Fibroblast of skin of left biceps (primary cell): ENCODE measurements around the gene PROM2.
"Not testable (repeated sequence)": the region's sequence is repeated elsewhere in the genome, so short reads cannot be mapped to it uniquely, and the experiment has no call there.

Experiments used
- DNase-seq, 2 experiments: peaks; one replicate each; pipeline ENCODE4 v3.0.0-alpha.2; 2013; ENCODE audit warnings: low read depth in 2 of 2

PROM2 gene

GRCh38 chr2:95268211-95269035 lies 5.8 kb upstream of the PROM2 start:
- no peak for DNase-seq

GRCh38 chr2:95269036-95269680 lies 5.1 kb upstream of the PROM2 start:
- no peak for DNase-seq

GRCh38 chr2:95269745-95270144 lies 4.5 kb upstream of the PROM2 start:
- DNase-seq, result not testable (repeated sequence)

GRCh38 chr2:95270541-95271081 lies 3.6 kb upstream of the PROM2 start:
- DNase-seq, result no peak

- no peak for DNase-seq
Measured at GRCh38 chr2:95271381-95271971, 2.8 kb upstream of the PROM2 start.

- DNase-seq, result no peak
Measured at GRCh38 chr2:95272299-95272751, 1.9 kb upstream of the PROM2 start.

- DNase-seq, result no peak
Measured at GRCh38 chr2:95272781-95273180, 1.5 kb upstream of the PROM2 start.

- DNase-seq, result no peak
Measured at GRCh38 chr2:95273566-95274290, 521 bp upstream of the PROM2 start.

GRCh38 chr2:95275151-95275515 lies 884 bp downstream of the PROM2 start:
- no peak for DNase-seq

GRCh38 chr2:95275601-95276243 lies 1.5 kb downstream of the PROM2 start:
- DNase-seq, result no peak

- DNase-seq, result no peak
Measured at GRCh38 chr2:95276244-95276887, 2.1 kb downstream of the PROM2 start.

- DNase-seq, result no peak
Measured at GRCh38 chr2:95276888-95277245, 2.6 kb downstream of the PROM2 start.

- DNase-seq, result no peak
Measured at GRCh38 chr2:95277246-95277906, 3.1 kb downstream of the PROM2 start.

- DNase-seq, result no peak
Measured at GRCh38 chr2:95278051-95278471, 3.8 kb downstream of the PROM2 start.

GRCh38 chr2:95278637-95279225 lies 4.5 kb downstream of the PROM2 start:
- DNase-seq, result no peak

- no peak for DNase-seq
Measured at GRCh38 chr2:95279435-95280035, 5.3 kb downstream of the PROM2 start.

- DNase-seq, result no peak
Measured at GRCh38 chr2:95281071-95281470, 6.8 kb downstream of the PROM2 start.

GRCh38 chr2:95281786-95282185 lies 7.5 kb downstream of the PROM2 start:
- no peak for DNase-seq

- DNase-seq, result no peak
Measured at GRCh38 chr2:95282458-95282857, 8.2 kb downstream of the PROM2 start.

GRCh38 chr2:95283562-95283961 lies 9.3 kb downstream of the PROM2 start:
- DNase-seq, result no peak
